PC-3 (cell line): ENCODE measurements around the gene ARHGAP27. TPM values are rescaled to one million over a fixed set of nuclear protein-coding genes. Genes with fewer than 3 reads are reported as not detected.
"Not testable (repeated sequence)": the region's sequence is repeated elsewhere in the genome, so short reads cannot be mapped to it uniquely, and the experiment has no call there.

Source experiments
- ATAC-seq: fragments of 200-7000 bp; cut with Tn5 transposase; 2 replicates; pipeline ENCODE4 v1.9.1; 2020; ENCODE audit warnings: mild to moderate bottlenecking, moderate library complexity
- BruUV-seq: library from RNA; stranded (reverse); fragments of 400-500 nt; replicated peaks from 2 replicates; lab custom pipeline; 2021; lab: Mats Ljungman, UMichigan
- CTCF ChIA-PET: fragments of 300-600 bp; sonication (Branson Sonifier 250); formaldehyde crosslinking; loops from one replicate; lab custom pipeline; 2022; ENCODE audit warnings: antibody characterized with exemption; lab: Charles Lee
- POLR2A ChIA-PET: fragments of 300-600 bp; sonication (Branson Sonifier 250); formaldehyde crosslinking; loops from one replicate; lab custom pipeline; 2022; ENCODE audit warnings: antibody characterized with exemption; ENCODE audit not compliant: unreplicated experiment; lab: Charles Lee
- DNase-seq: peaks from one replicate; pipeline ENCODE4 v3.0.0-alpha.2; 2015
- H2AFZ ChIP-seq: fragments of 300-600 bp; sonication (generic); 2 replicates; pipeline ENCODE4 v1.6.0; 2016; ENCODE audit warnings: antibody characterized with exemption, low read length
- H3F3A ChIP-seq: fragments of 300-600 bp; sonication (generic); one replicate; pipeline ENCODE4 v1.6.0; 2017; ENCODE audit warnings: antibody characterized with exemption, low read length, control low read depth, mild to moderate bottlenecking; ENCODE audit not compliant: unreplicated experiment
- H3K27ac ChIP-seq: fragments of 300-600 bp; sonication (generic); 2 replicates; pipeline ENCODE4 v1.5.1; 2016; ENCODE audit warnings: mild to moderate bottlenecking, low read length
- H3K27me3 ChIP-seq: fragments of 300-600 bp; sonication (generic); 2 replicates; pipeline ENCODE4 v1.6.1; 2016; ENCODE audit warnings: low read length, mixed read lengths
- H3K36me3 ChIP-seq: fragments of 300-600 bp; sonication (generic); 2 replicates; pipeline ENCODE4 v1.6.1; 2016; ENCODE audit warnings: low read depth, mixed run types, low read length, mixed read lengths
- H3K4me1 ChIP-seq: fragments of 300-600 bp; sonication (generic); 2 replicates; pipeline ENCODE4 v1.5.1; 2016; ENCODE audit warnings: low read length; ENCODE audit not compliant: insufficient read depth
- H3K4me2 ChIP-seq: fragments of 300-600 bp; sonication (generic); 2 replicates; pipeline ENCODE4 v1.6.0; 2016; ENCODE audit warnings: low read length
- H3K4me3 ChIP-seq: fragments of 300-600 bp; sonication (generic); 2 replicates; pipeline ENCODE4 v1.5.1; 2016; ENCODE audit warnings: mild to moderate bottlenecking, low read length, mixed read lengths
- H3K79me2 ChIP-seq: fragments of 300-600 bp; sonication (generic); 2 replicates; pipeline ENCODE4 v1.6.1; 2017; ENCODE audit warnings: low read length, mixed read lengths
- H3K9ac ChIP-seq: fragments of 300-600 bp; sonication (generic); 2 replicates; pipeline ENCODE4 v1.6.0; 2016; ENCODE audit warnings: mild to moderate bottlenecking, low read length
- H3K9me2 ChIP-seq: fragments of 300-600 bp; sonication (generic); replicated peaks from 2 replicates; pipeline ENCODE4 v1.6.1; 2016; ENCODE audit warnings: mixed run types, low read length, mixed read lengths
- H3K9me3 ChIP-seq: fragments of 300-600 bp; sonication (generic); 2 replicates; pipeline ENCODE4 v1.6.1; 2016; ENCODE audit warnings: low read length, mixed read lengths
- H4K20me1 ChIP-seq: fragments of 300-600 bp; sonication (generic); 2 replicates; pipeline ENCODE4 v1.6.1; 2016; ENCODE audit warnings: low read length, mixed read lengths
- CTCF ChIP-seq: fragments of 300-600 bp; sonication (generic); conservative IDR thresholded peaks from 2 replicates; pipeline ENCODE4 v1.5.1; 2017; ENCODE audit warnings: antibody characterized with exemption, low read depth, mild to moderate bottlenecking, low read length
- EZH2phosphoT487 ChIP-seq: fragments of 300-600 bp; sonication (generic); IDR thresholded peaks from 2 replicates; pipeline ENCODE4 v1.6.1; 2018; ENCODE audit warnings: mild to moderate bottlenecking, antibody characterized with exemption, low read length, borderline replicate concordance
- intact Hi-C: fragments of 100-400 bp; cut with micrococcal nuclease; formaldehyde crosslinking; loops from 2 replicates; pipeline ENCODE4 v1.9.0; 2023
- total RNA-seq: library from RNA; depleted of rRNA; stranded (reverse); fragments of >200 nt; gene quantifications from 2 replicates; pipeline ENCODE4 v1.2.3, GENCODE V29; 2014

ARHGAP27 gene
- total RNA-seq, 1 experiment from 2014 or later: 119 TPM

- H3F3A ChIP-seq, H2AFZ ChIP-seq, POLR2A ChIA-PET, H4K20me1 ChIP-seq, H3K9me2 ChIP-seq, H3K27me3 ChIP-seq, DNase-seq, intact Hi-C loops, H3K9ac ChIP-seq, CTCF ChIA-PET, H3K9me3 ChIP-seq, H3K4me3 ChIP-seq, ATAC-seq, H3K79me2 ChIP-seq, H3K4me2 ChIP-seq, H3K36me3 ChIP-seq: not testable (repeated sequence)
- H3K27ac ChIP-seq: peak overlapping the region; percentile 82
- BruUV-seq: TSS peak; percentile 12
- peaks cover 26% of the 10 kb centered on the region for H3K4me1 ChIP-seq
Measured at GRCh38 chr17:45444856-45445820, 12.5 kb upstream of the ARHGAP27 start.

GRCh38 chr17:45444301-45444700 lies 11.6 kb upstream of the ARHGAP27 start:
- H3F3A ChIP-seq, H4K20me1 ChIP-seq, CTCF ChIA-PET, H3K79me2 ChIP-seq, DNase-seq, H2AFZ ChIP-seq, H3K9ac ChIP-seq, H3K27ac ChIP-seq, intact Hi-C loops, H3K27me3 ChIP-seq, POLR2A ChIA-PET, H3K4me2 ChIP-seq, H3K4me3 ChIP-seq, H3K9me2 ChIP-seq, H3K9me3 ChIP-seq, BruUV-seq, H3K36me3 ChIP-seq, ATAC-seq: not testable (repeated sequence)
- peaks cover 34% of the 10 kb centered on the region for H3K4me1 ChIP-seq

- H4K20me1 ChIP-seq, DNase-seq, H2AFZ ChIP-seq, ATAC-seq, H3K36me3 ChIP-seq, H3K27ac ChIP-seq, H3K9me3 ChIP-seq, H3F3A ChIP-seq, H3K4me2 ChIP-seq, H3K27me3 ChIP-seq, intact Hi-C loops, H3K79me2 ChIP-seq, CTCF ChIA-PET, BruUV-seq, H3K9ac ChIP-seq, H3K4me3 ChIP-seq, POLR2A ChIA-PET, H3K9me2 ChIP-seq: not testable (repeated sequence)
- H3K4me1 ChIP-seq: peaks cover 39% of the 10 kb centered on the region
Measured at GRCh38 chr17:45443371-45444260, 10.9 kb upstream of the ARHGAP27 start.

GRCh38 chr17:45441526-45442310 lies 9.0 kb upstream of the ARHGAP27 start:
- H3K4me1 ChIP-seq: peaks cover 36% of the 10 kb centered on the region
- no peaks in the 10 kb centered on the region for H3K9me2 ChIP-seq
- H3K36me3 ChIP-seq: peaks cover 4% of the 10 kb centered on the region; the same call in 1 of the 2 replicates
- no TSS peak for BruUV-seq
- H3K79me2 ChIP-seq: no peaks in the 10 kb centered on the region
- ChIA-PET CTCF (no interaction called here), POLR2A (no interaction called here)
- H3K27me3 ChIP-seq: no peaks in the 10 kb centered on the region
- H3K9me3 ChIP-seq: no peaks in the 10 kb centered on the region
- TF ChIP-seq EZH2phosphoT487 (no peak), CTCF (no peak)
- H3K4me3 ChIP-seq: no peak overlapping the region
- H3K4me2 ChIP-seq: no peak overlapping the region
- ATAC-seq: no peak
- no peak for DNase-seq
- no peak overlapping the region for H3K9ac ChIP-seq
- intact Hi-C loops: no loop called here
- no peaks in the 10 kb centered on the region for H4K20me1 ChIP-seq
- H2AFZ ChIP-seq: no peak overlapping the region
- H3K27ac ChIP-seq: no peak overlapping the region
- H3F3A ChIP-seq: no peaks in the 10 kb centered on the region

GRCh38 chr17:45440839-45441515 lies 8.3 kb upstream of the ARHGAP27 start:
- BruUV-seq, H3K36me3 ChIP-seq, POLR2A ChIA-PET, CTCF ChIA-PET, H4K20me1 ChIP-seq, H3K9me2 ChIP-seq, H3K9ac ChIP-seq, H3F3A ChIP-seq, intact Hi-C loops, ATAC-seq, H3K27me3 ChIP-seq, DNase-seq, H2AFZ ChIP-seq, H3K79me2 ChIP-seq, H3K9me3 ChIP-seq, H3K4me3 ChIP-seq: not testable (repeated sequence)
- H3K27ac ChIP-seq: peak overlapping the region; percentile 21
- H3K4me1 ChIP-seq: peaks cover 29% of the 10 kb centered on the region
- H3K4me2 ChIP-seq: peak overlapping the region; percentile 55; the same call in 1 of the 2 replicates
